T1000 (cell line): ENCODE results near the gene ZNF487.
"Not testable (repeated sequence)": the region's sequence is repeated elsewhere in the genome, so short reads cannot be mapped to it uniquely, and the experiment has no call there.

ENCODE experiments used
- DNase-seq: peaks from one replicate; lab custom pipeline; 2025; ENCODE audit warnings: mixed read lengths; lab: John Stamatoyannopoulos, UW

ZNF487 gene

GRCh38 chr10:43436291-43437140, at the start of gene ZNF487:
ZNF487 (plus strand) TSS chr10:43437111; CDS start chr10:43475814, 38,703 bp downstream.
- peak; percentile 87 for DNase-seq

GRCh38 chr10:43387678-43388032, 49.3 kb upstream of the ZNF487 start:
- DNase-seq = no peak

GRCh38 chr10:43389867-43390266, 47.0 kb upstream of the ZNF487 start:
- DNase-seq = no peak

- DNase-seq = no peak
These were observed 46.6 kb upstream of the ZNF487 start for GRCh38 chr10:43390333-43390732.

- no peak for DNase-seq
These were observed 46.2 kb upstream of the ZNF487 start for GRCh38 chr10:43390759-43391158.

- DNase-seq = no peak
These were observed 45.4 kb upstream of the ZNF487 start for GRCh38 chr10:43391496-43391895.

- DNase-seq = no peak
These were observed 44.2 kb upstream of the ZNF487 start for GRCh38 chr10:43392748-43393147.

- DNase-seq = not testable (repeated sequence)
These were observed 43.7 kb upstream of the ZNF487 start for GRCh38 chr10:43393186-43393585.

- no peak for DNase-seq
These were observed 43.1 kb upstream of the ZNF487 start for GRCh38 chr10:43393606-43394360.

GRCh38 chr10:43394868-43395267, 42.0 kb upstream of the ZNF487 start:
- DNase-seq = no peak

GRCh38 chr10:43395571-43396060, 41.3 kb upstream of the ZNF487 start:
- DNase-seq = no peak

GRCh38 chr10:43396061-43396927, 40.6 kb upstream of the ZNF487 start:
- no peak for DNase-seq

- DNase-seq = peak; percentile 61
These were observed 39.8 kb upstream of the ZNF487 start for GRCh38 chr10:43396928-43397624.

GRCh38 chr10:43398939-43399319, 38.0 kb upstream of the ZNF487 start:
- no peak for DNase-seq

GRCh38 chr10:43399320-43400310, 37.3 kb upstream of the ZNF487 start:
- DNase-seq = no peak

- DNase-seq = no peak
These were observed 35.3 kb upstream of the ZNF487 start for GRCh38 chr10:43401627-43402026.

- DNase-seq = no peak
These were observed 34.7 kb upstream of the ZNF487 start for GRCh38 chr10:43402176-43402575.

GRCh38 chr10:43402880-43403452, 33.9 kb upstream of the ZNF487 start:
- no peak for DNase-seq

GRCh38 chr10:43403911-43404703, 32.8 kb upstream of the ZNF487 start:
- no peak for DNase-seq
